Mesenteric fat pad (tissue), 1 donor: ENCODE measurements around the gene ACTG2. TPM values are rescaled to one million over a fixed set of nuclear protein-coding genes. Genes with fewer than 3 reads are reported as not detected.
"Not testable (repeated sequence)": the region's sequence is repeated elsewhere in the genome, so short reads cannot be mapped to it uniquely, and the experiment has no call there.

Experiments used
- DNase-seq: peaks from one replicate; pipeline ENCODE4 v3.0.0-alpha.2; 2020; ENCODE audit warnings: low spot score
- total RNA-seq: library from RNA; stranded (reverse); fragmentation: NEBNext Ultra II Directional; extraction: Animal tissue kit (Norgen Biotek cat#: 25700); gene quantifications from one replicate; pipeline ENCODE4 v1.2.1, GENCODE V29; 2021
- donor health status: DM: yes; HTN: yes; CAD: no.

The ACTG2 gene
- total RNA-seq, 1 donor from 2014 or later, result 13.2 TPM

GRCh38 chr2:73931531-73932500 is 39.0 kb downstream of the ACTG2 start:
- DNase-seq, result no peak

GRCh38 chr2:73933194-73933593 is 40.4 kb downstream of the ACTG2 start:
- DNase-seq, result no peak

GRCh38 chr2:73935641-73936040 is 42.8 kb downstream of the ACTG2 start:
- no peak for DNase-seq

GRCh38 chr2:73937103-73937885 is 44.5 kb downstream of the ACTG2 start:
- DNase-seq, result no peak

- DNase-seq, result no peak
These were observed 45.1 kb downstream of the ACTG2 start for GRCh38 chr2:73937899-73938298.

- no peak for DNase-seq
These were observed 46.0 kb downstream of the ACTG2 start for GRCh38 chr2:73938718-73939352.

- no peak for DNase-seq
These were observed 46.6 kb downstream of the ACTG2 start for GRCh38 chr2:73939419-73939818.

- DNase-seq, result not testable (repeated sequence)
These were observed 47.3 kb downstream of the ACTG2 start for GRCh38 chr2:73940066-73940465.

GRCh38 chr2:73942664-73943063 is 49.9 kb downstream of the ACTG2 start:
- no peak for DNase-seq

- no peak for DNase-seq
These were observed 51.9 kb downstream of the ACTG2 start for GRCh38 chr2:73944714-73945113.

GRCh38 chr2:73946215-73946614 is 53.4 kb downstream of the ACTG2 start:
- no peak for DNase-seq

GRCh38 chr2:73946666-73947065 is 53.9 kb downstream of the ACTG2 start:
- no peak for DNase-seq

- DNase-seq, result no peak
These were observed 54.7 kb downstream of the ACTG2 start for GRCh38 chr2:73947412-73948018.

GRCh38 chr2:73949802-73950201 is 57.0 kb downstream of the ACTG2 start:
- no peak for DNase-seq

GRCh38 chr2:73952499-73953446 is 60.0 kb downstream of the ACTG2 start:
- DNase-seq, result no peak

- no peak for DNase-seq
These were observed 63.5 kb downstream of the ACTG2 start for GRCh38 chr2:73956218-73956865.

GRCh38 chr2:73961274-73961673 is 68.5 kb downstream of the ACTG2 start:
- DNase-seq, result no peak

GRCh38 chr2:73961823-73962615 is 69.2 kb downstream of the ACTG2 start:
- DNase-seq, result no peak

GRCh38 chr2:73962798-73963197 is 70.0 kb downstream of the ACTG2 start:
- no peak for DNase-seq
